Subcutaneous abdominal adipose tissue (tissue), 5 donors: ENCODE data around the gene FTO.
"Not testable (repeated sequence)": the region's sequence is repeated elsewhere in the genome, so short reads cannot be mapped to it uniquely, and the experiment has no call there.

ENCODE experiments used
- H3K27ac ChIP-seq: one replicate; pipeline ENCODE4 v1.7.0; 2013; ENCODE audit warnings: low read depth, mild to moderate bottlenecking, inconsistent platforms, low read length, moderate library complexity
- H3K27me3 ChIP-seq, 5 donors: one replicate each; pipeline ENCODE4 v1.7.0; 2013; ENCODE audit warnings: low read length in 5 of 5, inconsistent platforms in 1 of 5; ENCODE audit not compliant: control insufficient read depth in 5 of 5, insufficient read depth in 4 of 5
- H3K36me3 ChIP-seq, 5 donors: one replicate each; pipeline ENCODE4 v1.7.0; 2013; ENCODE audit warnings: low read length in 5 of 5; ENCODE audit not compliant: control insufficient read depth in 5 of 5, insufficient read depth in 5 of 5
- H3K4me1 ChIP-seq, 5 donors: one replicate each; pipeline ENCODE4 v1.7.0; 2013; ENCODE audit warnings: low read length in 5 of 5, mild to moderate bottlenecking in 3 of 5, moderate library complexity in 1 of 5; ENCODE audit not compliant: control insufficient read depth in 5 of 5, insufficient read depth in 5 of 5
- H3K4me3 ChIP-seq, 5 donors: one replicate each; pipeline ENCODE4 v1.7.0; 2013; ENCODE audit warnings: low read length in 5 of 5, low read depth in 1 of 5
- H3K9ac ChIP-seq, 5 donors: one replicate each; pipeline ENCODE4 v1.7.0; 2013; ENCODE audit warnings: low read length in 5 of 5, mild to moderate bottlenecking in 4 of 5, moderate library complexity in 3 of 5
- H3K9me3 ChIP-seq, 5 donors: one replicate each; pipeline ENCODE4 v1.7.0; 2013; ENCODE audit warnings: low read length in 5 of 5; ENCODE audit not compliant: control insufficient read depth in 5 of 5
- donor health status: healthy.
- donor health status: healthy.
- donor health status: healthy.
- donor health status: healthy.
- donor health status: healthy.

Gene FTO

DNA sequence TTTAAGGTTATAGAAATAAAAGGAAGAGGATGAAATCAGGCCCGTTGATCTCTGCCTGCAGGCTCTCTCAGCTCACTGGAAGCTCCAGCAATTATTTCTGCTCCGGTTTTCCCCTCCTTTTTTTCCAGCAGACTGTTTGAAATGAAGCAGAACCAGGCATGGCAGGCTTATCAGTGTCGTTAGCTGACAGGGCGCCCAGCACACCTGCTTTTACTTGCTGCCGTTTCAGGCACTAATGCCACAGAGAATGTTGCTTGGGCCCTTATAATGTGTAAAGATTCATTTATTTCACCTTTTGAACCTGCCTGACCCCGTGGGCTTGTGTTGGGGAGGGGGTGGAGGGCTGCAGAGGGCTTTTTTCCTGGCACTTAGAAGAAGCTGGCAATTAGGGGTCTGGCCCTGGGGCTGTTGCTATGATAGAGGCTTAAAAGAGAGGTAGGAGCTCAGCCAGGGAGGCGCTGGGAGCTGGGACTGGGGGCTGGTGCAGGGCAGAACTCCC, 474.6 kb downstream of the FTO start:
- Histone ChIP-seq H3K36me3 (no peaks in the 10 kb centered on the region), H3K9ac (no peak overlapping the region), H3K4me3 (no peak overlapping the region), H3K9me3 (no peaks in the 10 kb centered on the region), H3K27ac (no peak overlapping the region), H3K27me3 (peaks cover 0 to 4% (median 0%) of the 10 kb centered on the region in 5 donors), H3K4me1 (peaks cover 0 to 16% (median 13%) of the 10 kb centered on the region in 5 donors)

DNA sequence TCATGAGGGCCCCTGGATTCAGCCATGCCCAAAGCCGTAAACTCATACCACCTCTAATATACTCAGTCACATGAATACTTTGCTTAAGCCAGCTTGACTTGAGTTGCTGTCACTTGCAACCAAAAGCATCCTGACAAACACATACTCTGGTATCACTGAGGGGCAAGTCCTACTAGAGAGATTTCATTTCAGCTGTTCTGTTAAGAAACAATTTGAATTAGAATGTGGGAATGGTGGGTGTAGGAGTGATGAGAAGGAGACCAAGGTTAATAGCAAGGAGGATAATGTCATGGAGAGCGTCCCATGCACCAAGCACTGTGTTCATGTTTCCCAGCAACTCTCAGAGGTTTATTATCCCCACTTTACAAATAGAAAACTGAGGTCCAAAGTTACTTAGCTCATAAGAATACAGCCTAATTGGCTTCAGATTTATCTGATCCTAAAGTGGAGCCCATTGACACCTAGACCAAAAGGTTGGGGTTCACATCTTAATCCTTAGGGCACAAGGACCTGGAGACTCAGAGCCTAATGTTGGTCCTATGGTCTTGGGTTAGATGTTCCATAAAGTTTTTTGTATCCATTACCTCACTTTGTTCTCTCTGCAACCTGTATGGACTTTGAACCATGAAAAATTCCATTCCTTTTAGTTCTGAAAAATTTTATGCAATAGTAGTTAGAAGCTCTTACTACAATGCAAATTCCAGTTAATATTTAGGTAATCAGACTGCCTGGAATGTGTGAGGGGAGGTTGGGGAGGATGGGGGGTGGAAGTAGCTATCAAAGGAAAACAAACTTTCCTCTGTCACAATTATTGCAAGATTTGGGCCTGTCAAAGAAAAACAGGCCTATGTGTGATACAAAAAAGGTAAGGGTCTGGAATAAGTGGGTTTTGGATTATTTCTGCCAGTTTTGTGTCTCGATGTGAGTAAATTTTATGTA, 476.7 kb downstream of the FTO start:
- no peak overlapping the region for H3K4me3 ChIP-seq
- H3K27ac ChIP-seq, result no peak overlapping the region
- H3K4me1 ChIP-seq, result peaks cover 0 to 9% (median 8%) of the 10 kb centered on the region in 5 donors
- H3K27me3 ChIP-seq, result peaks cover 0 to 3% (median 0%) of the 10 kb centered on the region in 5 donors
- no peaks in the 10 kb centered on the region for H3K36me3 ChIP-seq
- no peaks in the 10 kb centered on the region for H3K9me3 ChIP-seq
- H3K9ac ChIP-seq, result no peak overlapping the region

DNA sequence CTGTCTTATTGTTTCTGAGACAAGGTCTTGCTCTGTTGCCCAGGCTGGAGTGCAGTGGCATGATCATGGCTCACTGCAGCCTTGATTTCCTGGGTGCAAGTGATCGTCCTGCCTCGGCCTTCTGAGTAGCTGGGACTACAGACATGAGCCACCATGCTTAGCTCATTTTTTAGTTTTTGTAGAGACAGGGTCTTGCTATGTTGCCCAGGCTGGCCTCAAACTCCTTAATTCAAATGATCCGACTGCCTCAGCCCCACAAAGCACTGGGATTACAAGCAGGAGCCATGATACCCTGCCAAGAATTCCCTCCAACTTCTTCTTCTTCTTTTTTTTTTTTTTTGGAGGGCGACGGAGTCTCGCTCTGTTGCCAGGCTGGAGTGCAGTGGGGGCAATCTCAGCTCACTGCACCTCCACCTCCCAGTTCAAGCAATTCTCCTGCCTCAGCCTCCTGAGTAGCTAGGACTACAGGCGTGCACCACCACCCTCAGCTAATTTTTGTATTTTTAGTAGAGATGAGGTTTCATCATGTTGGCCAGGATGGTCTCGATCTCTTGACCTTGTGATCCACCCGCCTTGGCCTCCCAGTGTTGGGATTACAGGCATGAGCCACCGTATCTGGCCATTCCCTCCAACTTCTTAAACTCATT, 477.9 kb downstream of the FTO start:
- not testable (repeated sequence) for H3K9ac ChIP-seq, H3K27me3 ChIP-seq, H3K4me3 ChIP-seq, H3K4me1 ChIP-seq, H3K27ac ChIP-seq, H3K36me3 ChIP-seq, H3K9me3 ChIP-seq

- H3K4me3 ChIP-seq, result no peak overlapping the region
- no peak overlapping the region for H3K9ac ChIP-seq
- H3K4me1 ChIP-seq, result no peaks in the 10 kb centered on the region
- H3K9me3 ChIP-seq, result no peaks in the 10 kb centered on the region
- H3K27ac ChIP-seq, result no peak overlapping the region
- H3K27me3 ChIP-seq, result peaks cover 0 to 3% (median 0%) of the 10 kb centered on the region in 5 donors
- H3K36me3 ChIP-seq, result no peaks in the 10 kb centered on the region
Observed at GRCh38 chr16:54185045-54185444, 481.1 kb downstream of the FTO start.

GRCh38 chr16:54191163-54191562, 487.2 kb downstream of the FTO start:
- H3K36me3 ChIP-seq, result no peaks in the 10 kb centered on the region
- no peak overlapping the region for H3K27ac ChIP-seq
- peaks cover 8 to 18% (median 16%) of the 10 kb centered on the region in 5 donors for H3K4me1 ChIP-seq
- peaks cover 0 to 3% (median 2%) of the 10 kb centered on the region in 5 donors for H3K27me3 ChIP-seq
- peaks cover 0 to 5% (median 4%) of the 10 kb centered on the region in 5 donors for H3K9me3 ChIP-seq
- H3K9ac ChIP-seq, result no peak overlapping the region
- H3K4me3 ChIP-seq, result no peak overlapping the region

DNA sequence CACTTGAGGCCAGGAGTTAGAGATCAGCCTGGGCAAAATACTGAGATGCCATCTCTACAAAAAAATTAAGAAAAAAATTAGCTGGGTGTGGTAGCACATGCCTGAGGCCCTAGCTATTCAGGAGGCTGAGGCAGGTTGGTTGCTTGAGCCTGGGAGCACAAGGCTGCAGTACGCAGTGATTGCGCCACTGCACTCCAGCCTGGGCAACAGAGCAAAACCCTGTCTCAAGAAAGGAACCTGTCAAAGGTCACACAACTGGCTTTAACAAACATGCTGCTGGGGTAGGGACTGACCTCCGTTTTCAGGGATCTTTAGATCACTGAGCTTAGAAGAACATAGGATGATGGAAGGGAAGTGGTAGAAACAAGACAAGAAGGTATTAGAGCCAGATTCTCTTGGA, 487.6 kb downstream of the FTO start:
- peaks cover 8 to 18% (median 16%) of the 10 kb centered on the region in 5 donors for H3K4me1 ChIP-seq
- peaks cover 0 to 5% (median 4%) of the 10 kb centered on the region in 5 donors for H3K9me3 ChIP-seq
- no peak overlapping the region for H3K9ac ChIP-seq
- H3K36me3 ChIP-seq, result no peaks in the 10 kb centered on the region
- no peak overlapping the region for H3K27ac ChIP-seq
- peaks cover 0 to 3% (median 2%) of the 10 kb centered on the region in 5 donors for H3K27me3 ChIP-seq
- H3K4me3 ChIP-seq, result no peak overlapping the region

DNA sequence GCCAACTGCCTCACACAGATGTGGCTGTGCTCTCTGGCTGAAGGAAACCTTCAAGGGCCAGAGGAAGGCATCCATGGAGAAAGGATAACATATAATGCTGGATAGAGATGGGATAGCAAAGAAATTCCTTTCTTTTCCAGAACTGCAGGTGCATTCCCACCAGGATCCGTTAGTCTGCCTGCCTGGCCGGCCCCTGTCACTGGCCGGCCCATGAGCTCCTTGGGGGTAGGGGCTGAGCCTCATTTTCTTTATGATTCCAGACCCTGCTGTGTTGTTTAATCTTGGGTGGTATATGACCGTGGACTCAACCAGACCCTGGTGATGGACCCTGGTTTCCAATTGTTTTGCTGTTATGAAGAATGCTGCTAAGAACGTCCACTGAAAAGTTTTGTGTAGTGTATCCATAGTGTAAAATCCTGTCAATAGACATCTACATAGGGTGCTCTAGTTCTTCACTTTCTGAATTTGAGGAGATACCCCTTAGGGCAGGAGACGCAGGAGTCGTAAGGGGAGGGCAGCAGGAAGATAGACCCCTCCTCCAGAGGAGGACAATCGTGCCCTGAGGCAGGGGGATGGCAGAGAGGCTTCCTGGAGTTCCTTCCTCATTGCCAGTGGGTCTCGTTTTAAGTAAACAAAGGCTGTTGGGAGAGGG, 489.2 kb downstream of the FTO start:
- H3K36me3 ChIP-seq, result no peaks in the 10 kb centered on the region
- H3K4me3 ChIP-seq, result peak overlapping the region in 2 of 5 donors; percentile 46 to 62
- H3K27ac ChIP-seq, result peak overlapping the region; percentile 74
- peaks cover 8 to 18% (median 16%) of the 10 kb centered on the region in 5 donors for H3K4me1 ChIP-seq
- H3K9ac ChIP-seq, result peak overlapping the region in 2 of 5 donors; percentile 54 to 58
- H3K9me3 ChIP-seq, result peaks cover 0 to 5% (median 4%) of the 10 kb centered on the region in 5 donors
- peaks cover 0 to 3% (median 0%) of the 10 kb centered on the region in 5 donors for H3K27me3 ChIP-seq

DNA sequence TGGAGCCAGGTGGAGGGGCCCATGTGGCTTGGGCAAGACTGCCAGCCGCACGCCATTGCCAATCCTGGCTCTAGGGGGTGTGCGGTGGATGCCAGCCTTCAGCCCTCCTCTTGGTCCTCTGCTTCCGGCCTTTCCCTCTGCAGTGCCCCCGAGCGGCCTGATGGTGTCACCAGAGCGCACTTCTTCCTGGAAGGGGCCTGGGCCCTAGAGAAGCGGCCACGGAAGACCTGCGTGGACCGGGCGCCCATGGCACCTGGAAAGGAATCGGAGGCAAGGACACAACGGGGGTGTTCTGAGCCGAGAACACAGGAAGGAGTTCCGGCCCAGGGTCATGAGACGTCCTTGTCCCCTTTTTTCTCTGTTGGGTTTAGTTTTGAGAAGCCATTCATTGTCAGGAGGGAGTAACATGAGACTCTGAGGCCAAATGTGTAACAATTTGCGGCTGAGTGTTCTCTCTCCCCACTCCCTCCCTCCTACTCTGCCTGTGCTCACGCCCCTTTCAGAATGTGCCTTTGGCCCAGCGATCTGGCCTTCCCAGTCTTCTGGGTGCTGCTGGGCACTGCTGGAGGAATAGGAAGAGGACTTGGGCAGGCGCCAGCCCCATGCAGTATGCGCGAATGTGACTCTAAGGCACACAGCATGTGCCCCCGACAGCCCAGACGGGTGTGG, 489.8 kb downstream of the FTO start:
- Histone ChIP-seq H3K4me3 (peak overlapping the region; percentile 29 to 64 (median 59)), H3K36me3 (no peaks in the 10 kb centered on the region), H3K27me3 (peaks cover 0 to 3% (median 0%) of the 10 kb centered on the region in 5 donors), H3K27ac (peak overlapping the region; percentile 74), H3K4me1 (peaks cover 8 to 18% (median 16%) of the 10 kb centered on the region in 5 donors), H3K9me3 (peaks cover 0 to 5% (median 4%) of the 10 kb centered on the region in 5 donors), H3K9ac (peak overlapping the region in 4 of 5 donors; percentile 58 to 79 (median 74))

GRCh38 chr16:54194334-54194743, 490.4 kb downstream of the FTO start:
- Histone ChIP-seq H3K4me3 (peak overlapping the region; percentile 29 to 62 (median 59)), H3K27me3 (peaks cover 0 to 3% (median 0%) of the 10 kb centered on the region in 5 donors), H3K27ac (peak overlapping the region; percentile 74), H3K9me3 (peaks cover 0 to 5% (median 4%) of the 10 kb centered on the region in 5 donors), H3K36me3 (no peaks in the 10 kb centered on the region), H3K9ac (peak overlapping the region; percentile 19 to 79 (median 70)), H3K4me1 (peaks cover 8 to 18% (median 16%) of the 10 kb centered on the region in 5 donors)
